ENCODE results near the gene ANKRD55.

The ANKRD55 gene

GRCh38 chr5:56072863-56073766 is 160.0 kb downstream of the ANKRD55 start:
- DNase-seq, result no peak

GRCh38 chr5:56071470-56071869 is 161.7 kb downstream of the ANKRD55 start:
- DNase-seq, result no peak

- DNase-seq, result peak; percentile 47
Measured at GRCh38 chr5:56070851-56071465, 162.2 kb downstream of the ANKRD55 start.

- no peak for DNase-seq
Measured at GRCh38 chr5:56069652-56070226, 163.4 kb downstream of the ANKRD55 start.

- DNase-seq, result no peak
Measured at GRCh38 chr5:56066931-56067450, 166.1 kb downstream of the ANKRD55 start.

GRCh38 chr5:56064984-56065383 is 168.1 kb downstream of the ANKRD55 start:
- no peak for DNase-seq

GRCh38 chr5:56060276-56061110 is 172.6 kb downstream of the ANKRD55 start:
- peak; percentile 29 for DNase-seq

GRCh38 chr5:56059854-56060253 is 173.3 kb downstream of the ANKRD55 start:
- DNase-seq, result no peak

- no peak for DNase-seq
Measured at GRCh38 chr5:56056875-56057274, 176.3 kb downstream of the ANKRD55 start.

GRCh38 chr5:56055859-56056258 is 177.3 kb downstream of the ANKRD55 start:
- no peak for DNase-seq

- no peak for DNase-seq
Measured at GRCh38 chr5:56055287-56055686, 177.8 kb downstream of the ANKRD55 start.

- DNase-seq, result no peak
Measured at GRCh38 chr5:56054666-56055065, 178.5 kb downstream of the ANKRD55 start.

GRCh38 chr5:56053363-56053762 is 179.8 kb downstream of the ANKRD55 start:
- no peak for DNase-seq

- no peak for DNase-seq
Measured at GRCh38 chr5:56052735-56053134, 180.4 kb downstream of the ANKRD55 start.

- DNase-seq, result peak; percentile 52
Measured at GRCh38 chr5:56050551-56051255, 182.4 kb downstream of the ANKRD55 start.

Data from central memory CD4-positive, alpha-beta T cell (primary cell).